NCI-H510A treated with DMSO at 0.1 percent for 48 hours (cell line): Measurements from ENCODE around the gene SLIT1.

Experiments
- DNase-seq: peaks from one replicate; lab custom pipeline; 2025; lab: John Stamatoyannopoulos, UW

Gene SLIT1

DNA sequence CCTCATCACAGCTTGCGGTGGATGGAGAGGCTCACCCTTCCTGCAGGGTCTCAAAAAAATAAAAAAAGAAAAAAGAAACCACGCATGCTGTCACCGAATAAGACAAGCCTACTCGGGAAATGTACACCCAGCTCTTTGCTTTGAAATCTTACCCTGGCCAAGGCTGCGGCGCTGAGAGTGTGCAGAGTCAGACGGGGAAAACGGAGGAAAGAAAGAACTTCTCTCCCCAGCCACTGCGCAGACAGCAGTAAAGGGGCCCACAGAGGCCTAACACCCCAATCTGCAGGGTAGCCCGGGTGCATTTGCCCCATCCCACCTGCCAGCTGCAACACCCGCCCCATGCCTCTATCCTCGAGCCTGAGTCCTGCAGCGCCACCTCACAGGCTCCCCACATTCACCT is 14.8 kb downstream of the SLIT1 start:
- DNase-seq, result no peak

DNA sequence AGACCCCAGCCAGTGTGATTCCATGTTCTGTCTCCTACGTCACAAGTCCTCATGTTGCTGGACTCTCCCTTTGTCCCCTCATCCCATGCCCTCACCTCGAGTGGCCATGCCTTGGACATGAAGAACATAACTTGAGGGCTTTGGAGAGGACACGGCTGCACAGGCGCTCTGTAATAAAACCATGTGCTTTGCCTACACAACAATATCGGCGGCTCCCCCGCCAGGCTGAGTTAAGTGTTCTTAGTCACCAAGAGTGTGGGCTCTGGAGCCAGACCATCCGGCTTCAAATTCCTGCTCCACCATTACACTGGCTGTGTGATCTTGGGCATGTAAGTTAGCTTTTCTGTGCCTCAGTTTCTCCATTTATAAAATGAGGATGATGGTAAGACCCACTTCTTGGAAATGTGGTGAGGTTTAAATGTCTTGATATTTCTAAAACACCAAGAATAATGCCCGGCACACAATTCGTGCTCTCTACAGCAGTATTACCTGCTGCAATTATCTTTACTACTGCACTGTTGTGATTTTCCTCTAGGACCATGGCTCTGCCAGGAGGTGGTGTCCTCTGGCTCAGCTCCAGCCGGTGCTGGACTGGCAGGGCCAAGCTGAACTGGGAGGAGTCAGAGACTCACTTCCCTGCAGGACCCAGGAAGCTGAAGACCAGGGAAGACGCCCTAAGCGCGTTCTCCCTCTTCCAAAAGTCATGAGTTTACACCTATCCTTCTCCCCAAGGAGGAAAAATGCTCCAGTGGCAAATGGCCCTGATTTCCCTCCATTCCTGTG is 15.7 kb downstream of the SLIT1 start:
- peak; percentile 35 for DNase-seq

DNA sequence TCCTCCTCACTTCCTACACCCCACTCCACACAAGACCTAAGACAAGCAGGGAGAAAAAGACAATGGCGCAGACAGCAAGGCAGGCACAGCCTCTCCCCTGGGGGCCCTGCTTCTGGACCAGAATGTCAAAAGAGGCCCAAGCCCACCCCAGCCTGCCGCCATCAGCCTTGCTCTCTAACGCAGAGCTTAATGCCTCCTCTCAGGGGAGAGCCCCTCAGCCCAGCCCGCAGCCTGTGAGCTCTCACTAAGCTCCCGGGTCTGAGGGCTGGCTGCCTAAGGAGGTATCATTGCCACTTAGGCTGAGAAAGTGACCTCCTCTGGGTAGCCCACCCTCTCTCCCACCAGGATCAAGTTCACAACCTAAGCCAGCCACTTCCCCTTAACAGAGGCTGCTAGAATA is 16.7 kb downstream of the SLIT1 start:
- DNase-seq, result no peak

DNA sequence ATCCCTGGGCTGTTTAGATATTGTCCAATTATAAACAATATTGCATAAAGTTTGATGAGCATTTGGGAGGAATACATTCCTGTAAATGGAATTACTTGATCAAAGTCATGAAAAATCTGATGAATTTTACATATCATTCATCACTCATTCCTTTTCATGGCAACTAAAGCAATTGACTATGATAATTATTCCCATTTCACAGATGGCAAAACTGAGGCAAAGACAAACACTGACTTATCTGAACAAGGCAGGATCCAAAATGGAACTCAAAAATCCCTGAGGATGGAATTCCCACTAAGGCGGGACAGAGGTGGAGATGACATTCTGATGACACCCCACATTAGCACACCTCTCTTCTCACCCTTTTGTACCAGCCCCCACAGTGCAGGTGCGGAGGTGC is 17.1 kb downstream of the SLIT1 start:
- DNase-seq, result no peak

DNA sequence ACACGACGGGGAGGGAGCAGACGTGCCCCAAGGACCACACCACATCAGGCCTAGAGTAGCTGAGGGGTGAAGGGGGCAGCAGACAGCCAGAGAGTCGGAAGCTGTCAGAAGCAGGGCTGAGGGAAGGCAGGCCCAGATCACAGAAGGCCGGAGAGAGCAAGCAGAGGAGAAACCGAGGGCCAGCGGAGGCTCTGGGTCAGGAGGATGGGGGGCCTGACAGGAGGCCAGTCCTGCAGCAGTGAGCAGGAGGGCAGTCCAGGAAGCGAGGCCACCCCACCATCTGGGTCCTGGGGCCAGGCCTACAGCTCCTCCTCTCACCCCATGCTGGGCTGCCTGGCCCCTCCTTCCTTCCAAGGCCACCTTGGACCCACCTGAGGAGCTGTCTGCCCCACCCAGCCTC is 20.3 kb downstream of the SLIT1 start:
- no peak for DNase-seq

DNA sequence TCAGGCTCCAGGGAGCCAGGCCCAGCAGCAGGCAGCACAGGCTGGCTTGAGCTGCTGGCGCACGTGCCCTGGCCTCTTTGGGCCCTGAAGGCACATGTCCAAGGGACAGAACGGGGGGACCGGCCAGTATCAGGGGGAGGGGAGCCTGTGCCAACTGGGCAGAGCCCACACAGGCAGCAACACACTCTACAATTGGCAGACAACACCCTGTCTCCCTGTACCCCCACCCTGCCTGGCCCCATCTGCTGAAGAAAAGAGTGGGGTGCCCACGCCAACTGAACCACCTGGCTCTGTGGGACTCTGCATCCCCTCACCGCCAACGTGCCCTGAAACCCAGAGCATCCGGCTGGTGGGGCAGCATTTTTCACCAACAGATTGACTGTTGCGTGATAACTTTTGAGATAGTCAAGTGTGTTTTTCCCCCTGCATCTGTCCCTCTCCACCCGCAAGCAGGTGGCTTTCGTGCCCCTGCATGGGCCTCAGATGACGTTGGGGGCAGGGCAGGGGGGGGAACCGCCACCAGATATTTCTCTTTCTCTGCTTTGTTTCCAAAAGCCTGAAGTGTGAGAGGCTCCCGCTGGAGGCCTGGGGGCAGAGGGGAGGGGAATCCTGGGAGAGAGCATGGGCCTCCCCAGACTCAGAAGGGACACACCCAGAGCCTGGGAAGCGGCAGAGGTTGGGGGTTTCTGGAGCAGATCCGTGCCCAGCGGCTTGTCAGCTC is 21.8 kb downstream of the SLIT1 start:
- peak; percentile 19 for DNase-seq

DNA sequence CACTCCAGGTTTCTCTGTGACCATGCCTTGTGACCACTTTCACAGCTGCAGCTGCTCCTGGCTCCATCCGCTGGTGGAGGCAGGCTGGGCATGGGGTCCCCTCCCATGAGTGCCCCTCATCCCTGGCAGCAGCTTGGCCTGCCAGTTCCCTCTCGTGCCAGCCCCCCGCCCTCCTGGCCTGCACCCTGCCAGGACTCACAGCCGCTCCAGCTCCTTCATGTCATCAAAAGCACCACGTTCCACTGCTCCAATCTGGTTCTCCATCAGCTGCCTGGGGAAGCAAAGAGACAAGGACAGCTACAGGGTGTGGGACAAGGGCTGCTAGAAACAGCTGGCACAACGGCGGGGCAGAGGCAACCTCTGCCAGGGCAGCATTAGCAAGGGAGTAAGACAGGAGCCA is 22.6 kb downstream of the SLIT1 start:
- no peak for DNase-seq

DNA sequence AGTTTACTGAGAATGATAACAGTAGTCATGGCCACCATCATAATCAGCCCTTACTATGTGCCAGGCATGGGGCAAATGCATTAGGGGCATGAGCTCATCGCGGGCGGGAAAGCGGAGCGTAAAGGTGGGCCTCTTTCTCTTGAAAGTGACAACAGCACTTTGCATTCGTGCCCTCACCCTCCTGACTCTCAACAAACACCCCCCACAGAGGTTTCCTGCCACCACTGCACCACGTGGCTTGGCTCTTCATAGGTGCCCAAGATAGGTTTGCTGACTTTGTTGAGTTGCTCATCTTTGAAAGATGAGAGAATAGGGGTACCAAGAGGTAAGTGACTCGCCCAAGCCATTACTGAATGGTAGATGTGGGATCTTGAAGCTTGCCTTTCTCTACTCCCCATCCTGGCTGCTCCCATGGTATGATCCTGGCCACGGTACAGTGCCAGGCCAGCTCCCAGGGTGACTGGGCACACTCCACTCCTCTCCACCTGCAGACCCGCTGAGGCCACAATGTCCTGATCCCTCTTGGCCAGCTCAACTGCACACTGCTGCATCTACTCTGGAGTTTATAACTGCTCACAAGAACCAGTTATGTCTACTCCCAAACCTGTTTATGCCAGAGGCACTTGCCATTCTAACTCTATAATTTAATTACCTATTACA is 26.0 kb downstream of the SLIT1 start:
- DNase-seq, result no peak

DNA sequence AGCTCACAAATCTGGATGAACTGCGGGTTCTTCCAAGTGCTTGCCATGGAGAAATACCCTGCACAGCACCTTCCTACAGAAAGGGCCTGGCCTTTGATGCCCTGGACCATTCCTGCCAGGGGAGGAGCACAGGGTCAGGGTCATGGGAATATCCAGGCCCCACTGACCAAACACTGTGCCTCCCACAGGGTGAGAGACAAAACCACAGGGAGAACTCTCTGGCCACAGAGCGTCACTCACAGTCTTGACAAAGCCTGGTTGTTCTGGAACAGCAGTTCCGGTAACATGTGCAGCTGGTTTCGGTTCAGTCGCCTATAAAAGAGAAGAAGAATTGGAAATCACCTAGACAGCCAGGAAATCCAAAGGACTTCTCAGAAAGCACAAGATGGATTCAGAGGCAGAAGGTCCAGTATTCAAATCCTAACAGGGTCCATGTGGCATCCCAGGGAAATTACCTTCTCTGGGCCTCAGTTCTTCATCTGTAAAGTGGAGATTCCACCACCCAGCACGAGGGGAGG is 28.1 kb downstream of the SLIT1 start:
- no peak for DNase-seq

DNA sequence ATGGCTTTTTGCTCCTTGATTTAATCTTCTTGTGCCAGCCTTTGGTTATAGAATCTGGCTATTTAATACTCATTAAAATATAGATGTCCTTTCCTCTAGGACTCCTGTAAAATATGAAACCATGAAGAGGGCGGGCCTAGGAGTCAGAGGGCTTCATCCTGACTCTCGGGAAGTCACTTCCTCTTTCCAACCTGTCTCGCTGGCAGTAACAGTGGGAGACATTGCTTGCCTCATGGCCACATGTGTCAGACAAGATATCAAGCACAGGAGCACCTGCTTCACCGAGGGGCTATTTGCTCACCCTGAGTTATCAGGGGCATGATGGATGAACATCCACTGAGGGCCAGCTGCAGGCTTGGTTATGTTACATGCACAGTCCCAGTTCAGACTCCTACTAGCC is 31.0 kb downstream of the SLIT1 start:
- DNase-seq, result peak; percentile 27

DNA sequence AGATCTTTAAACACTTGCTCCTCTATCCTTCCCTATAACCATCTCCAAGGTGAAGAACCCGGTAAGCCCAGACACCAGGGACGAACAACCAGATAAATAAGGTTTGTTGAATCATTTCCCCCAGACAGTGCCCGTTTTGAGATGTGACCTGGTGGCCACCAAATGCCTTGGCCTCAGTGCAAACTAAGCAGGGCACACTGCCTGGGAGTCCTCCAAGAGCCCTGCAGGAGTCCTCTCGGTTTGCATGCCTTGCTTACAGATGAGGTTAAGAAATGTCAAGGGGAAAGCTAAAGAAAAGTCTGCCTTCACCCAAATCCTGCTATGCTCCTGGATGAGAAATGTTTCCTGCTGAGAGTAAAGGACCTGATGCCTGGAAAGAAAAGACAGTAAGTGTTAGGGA is 31.6 kb downstream of the SLIT1 start:
- DNase-seq, result no peak

DNA sequence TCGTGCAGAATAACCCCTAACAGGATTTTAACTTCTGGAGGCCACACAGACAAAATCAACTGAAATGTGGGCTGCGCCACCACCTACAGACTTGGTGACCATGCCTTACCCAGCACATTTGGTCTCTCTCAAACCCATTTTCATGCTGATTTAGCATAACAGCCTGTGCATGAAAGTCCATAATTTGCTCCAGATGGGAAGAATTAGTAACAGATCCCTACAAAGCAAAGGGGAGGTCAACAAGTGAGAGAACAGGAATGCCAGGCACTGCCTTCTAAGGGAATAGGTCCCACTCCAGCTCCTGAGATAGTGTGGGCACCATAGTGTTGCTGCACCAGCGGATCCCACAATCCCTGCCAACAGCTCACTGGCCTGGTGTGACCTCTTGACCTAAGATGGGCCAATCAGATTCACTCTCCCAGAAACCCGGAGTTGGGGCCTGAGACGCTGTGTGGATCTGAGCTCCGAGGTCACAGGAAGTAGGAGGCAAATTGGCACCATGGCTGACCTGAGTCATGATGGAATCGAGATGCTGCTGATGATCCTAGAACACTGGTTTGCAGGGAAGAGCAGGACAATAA is 32.4 kb downstream of the SLIT1 start:
- no peak for DNase-seq

DNA sequence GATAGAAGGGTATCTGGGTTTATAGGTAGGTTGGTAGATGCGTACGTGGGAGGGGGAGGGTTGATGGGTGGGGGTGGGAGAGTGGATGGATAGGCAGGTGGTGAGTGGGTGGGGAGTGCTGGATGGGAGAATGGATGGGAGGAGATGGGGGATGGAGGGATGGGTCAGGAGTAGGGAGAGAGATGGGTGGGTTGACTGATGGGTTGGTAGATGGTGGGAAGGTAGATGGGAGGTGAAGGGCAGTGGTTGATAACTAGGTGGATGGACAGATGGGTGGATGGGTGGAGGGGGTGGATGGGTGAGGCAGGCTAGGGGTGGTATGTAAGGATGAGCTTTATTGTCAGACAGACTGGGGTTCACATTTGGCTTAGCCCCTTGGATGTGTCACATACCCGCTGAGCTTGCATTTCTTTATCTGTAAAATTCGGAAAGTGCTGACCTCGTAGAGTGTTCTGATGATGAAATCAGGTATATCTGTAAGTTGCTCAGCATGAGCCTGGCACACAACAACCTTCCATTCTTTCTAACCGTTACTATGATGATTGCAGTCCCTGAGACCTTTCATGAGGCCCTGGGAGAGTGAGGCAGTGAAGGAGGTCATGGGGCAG is 34.3 kb downstream of the SLIT1 start:
- no peak for DNase-seq

DNA sequence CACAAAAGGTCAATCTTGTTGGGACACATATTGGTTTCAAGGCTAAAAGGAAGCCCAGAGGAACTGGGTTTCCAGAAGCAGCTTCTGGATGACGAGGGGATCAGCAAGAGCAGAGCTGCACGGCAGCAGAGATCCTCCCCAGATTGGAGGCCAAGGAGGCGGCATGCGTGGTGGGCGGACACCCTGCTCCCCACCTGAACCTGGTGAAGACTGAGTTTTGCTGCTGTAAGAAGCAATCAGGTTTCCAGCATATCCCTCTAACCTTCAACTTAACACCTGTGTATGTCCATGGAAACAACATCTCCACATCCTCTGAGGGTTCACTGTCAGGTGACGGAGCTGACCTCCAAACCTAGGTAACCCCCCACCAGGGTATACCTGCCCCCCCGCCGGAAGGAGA is 35.1 kb downstream of the SLIT1 start:
- DNase-seq, result no peak

DNA sequence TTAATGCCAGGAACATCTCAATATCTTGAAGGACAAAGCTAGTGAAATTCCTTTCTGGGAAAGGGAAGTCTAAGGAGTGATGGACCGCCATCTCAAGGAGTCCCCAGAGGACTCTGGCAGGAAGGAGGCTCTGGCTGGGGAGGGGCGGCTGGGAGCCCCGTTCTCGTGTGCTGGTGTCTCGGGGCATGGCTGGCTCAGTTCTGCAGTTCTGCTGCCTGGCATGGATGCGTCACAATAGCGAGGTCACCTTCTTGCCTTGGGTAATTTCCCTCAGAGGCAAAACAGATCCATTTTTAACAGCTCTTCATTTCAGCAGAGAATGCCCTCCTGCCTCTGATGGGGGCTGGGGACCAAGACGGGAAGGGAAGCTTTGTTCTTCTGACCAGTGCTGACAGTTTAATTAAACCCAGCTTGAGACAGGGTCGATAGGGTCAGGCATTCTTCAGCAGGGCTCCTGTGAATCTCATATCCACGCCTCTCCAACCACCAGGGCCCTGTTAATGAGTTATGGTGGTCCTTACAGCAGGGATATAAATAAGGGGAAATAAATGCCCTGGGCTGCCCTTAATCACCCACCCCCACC is 35.7 kb downstream of the SLIT1 start:
- no peak for DNase-seq

DNA sequence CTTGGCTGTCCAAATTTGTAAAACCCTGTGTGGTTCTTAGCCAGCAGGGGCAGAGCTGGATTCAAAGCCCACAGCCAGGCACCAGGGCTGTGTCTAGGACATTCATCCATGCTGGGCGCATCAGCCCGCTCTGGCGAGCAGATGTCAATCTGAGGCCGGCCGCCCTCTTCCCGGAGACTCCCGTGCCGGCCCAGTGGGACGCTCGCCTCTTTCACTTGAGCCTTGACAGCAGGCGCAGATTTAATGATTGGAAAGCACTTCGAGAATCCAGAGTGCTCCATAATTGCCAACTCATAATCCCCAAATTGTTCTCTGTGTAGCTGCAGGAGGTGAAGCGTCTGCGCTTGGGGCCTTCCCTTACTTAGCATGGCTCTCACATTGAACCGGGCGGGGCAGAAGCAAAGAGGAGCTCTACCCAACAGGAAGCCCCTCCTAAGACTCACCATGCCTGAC is 36.7 kb downstream of the SLIT1 start:
- no peak for DNase-seq

DNA sequence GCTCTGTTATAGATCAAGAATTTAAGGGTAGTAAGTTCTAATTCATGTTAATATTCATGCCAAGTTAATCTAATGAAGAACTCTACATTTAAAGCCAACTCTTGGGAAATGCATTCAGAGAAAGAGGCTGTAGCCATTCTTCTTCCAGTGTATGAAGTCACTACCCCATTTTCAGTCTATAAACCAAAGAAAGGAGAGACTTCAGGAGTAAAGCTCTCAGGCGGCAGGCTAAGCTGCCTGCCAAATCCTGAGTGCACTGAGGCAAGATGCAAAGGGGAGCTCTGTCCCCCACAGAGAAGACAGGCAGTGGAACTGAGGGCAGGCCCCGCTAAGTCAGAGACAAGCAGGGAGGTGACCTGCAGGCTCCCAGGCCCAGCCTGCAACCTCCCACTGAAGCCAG is 41.5 kb downstream of the SLIT1 start:
- no peak for DNase-seq

DNA sequence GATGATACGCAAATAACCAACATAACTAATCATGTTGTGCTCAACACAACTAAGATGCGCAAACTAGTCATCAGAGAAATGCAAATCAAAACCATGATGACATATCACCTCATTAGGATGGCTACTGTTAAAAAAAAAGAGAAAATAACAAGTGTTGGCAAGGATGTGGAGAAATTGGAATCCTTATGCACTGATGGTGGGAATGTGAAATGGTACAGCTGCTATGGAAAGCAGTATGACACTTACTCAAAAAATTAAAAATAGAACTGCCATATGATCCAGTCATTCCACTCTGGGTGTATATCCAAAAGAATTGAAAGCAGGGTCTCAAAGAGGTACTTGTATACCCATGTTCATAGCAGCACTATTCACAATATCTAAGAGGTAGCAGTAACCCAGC is 42.9 kb downstream of the SLIT1 start:
- DNase-seq, result no peak

DNA sequence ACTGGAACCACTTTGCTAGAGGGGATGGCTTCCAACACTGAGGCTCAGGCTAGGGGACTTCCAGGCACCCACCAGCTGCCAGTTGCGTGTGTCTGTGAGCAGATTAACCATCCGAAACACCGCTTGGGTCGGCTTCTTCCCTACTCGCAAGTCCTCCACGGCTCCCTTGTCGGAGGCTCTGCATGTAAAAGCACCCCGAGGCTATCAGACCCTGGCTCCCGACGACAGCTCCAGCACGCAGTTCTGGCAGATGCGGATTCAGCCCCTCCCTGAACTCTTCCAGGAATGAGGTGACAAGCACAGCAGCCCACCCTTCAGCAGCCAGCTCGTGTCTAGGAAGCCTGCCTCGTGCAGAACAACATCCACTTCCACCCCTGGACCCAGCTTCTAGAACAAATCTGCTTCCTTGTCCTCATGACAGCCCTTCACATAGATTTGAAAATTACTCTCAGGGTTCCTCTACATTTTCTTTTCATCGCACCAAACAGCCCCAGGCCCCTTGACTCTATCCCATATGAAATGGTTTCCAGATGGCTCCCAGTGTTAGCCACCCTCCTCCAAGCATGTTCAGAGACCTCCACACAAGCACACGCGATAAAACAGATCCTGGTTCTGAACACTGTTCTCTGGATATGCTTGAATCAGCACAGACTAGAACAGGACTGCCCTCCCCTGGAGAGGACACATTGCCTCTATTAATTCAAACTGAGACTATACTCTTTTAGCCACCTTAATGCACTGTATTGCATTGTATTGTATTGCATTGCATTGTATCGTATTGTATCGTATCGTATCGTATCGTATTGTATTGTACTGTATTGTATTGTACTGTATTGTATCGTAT is 44.6 kb downstream of the SLIT1 start:
- DNase-seq, result no peak

DNA sequence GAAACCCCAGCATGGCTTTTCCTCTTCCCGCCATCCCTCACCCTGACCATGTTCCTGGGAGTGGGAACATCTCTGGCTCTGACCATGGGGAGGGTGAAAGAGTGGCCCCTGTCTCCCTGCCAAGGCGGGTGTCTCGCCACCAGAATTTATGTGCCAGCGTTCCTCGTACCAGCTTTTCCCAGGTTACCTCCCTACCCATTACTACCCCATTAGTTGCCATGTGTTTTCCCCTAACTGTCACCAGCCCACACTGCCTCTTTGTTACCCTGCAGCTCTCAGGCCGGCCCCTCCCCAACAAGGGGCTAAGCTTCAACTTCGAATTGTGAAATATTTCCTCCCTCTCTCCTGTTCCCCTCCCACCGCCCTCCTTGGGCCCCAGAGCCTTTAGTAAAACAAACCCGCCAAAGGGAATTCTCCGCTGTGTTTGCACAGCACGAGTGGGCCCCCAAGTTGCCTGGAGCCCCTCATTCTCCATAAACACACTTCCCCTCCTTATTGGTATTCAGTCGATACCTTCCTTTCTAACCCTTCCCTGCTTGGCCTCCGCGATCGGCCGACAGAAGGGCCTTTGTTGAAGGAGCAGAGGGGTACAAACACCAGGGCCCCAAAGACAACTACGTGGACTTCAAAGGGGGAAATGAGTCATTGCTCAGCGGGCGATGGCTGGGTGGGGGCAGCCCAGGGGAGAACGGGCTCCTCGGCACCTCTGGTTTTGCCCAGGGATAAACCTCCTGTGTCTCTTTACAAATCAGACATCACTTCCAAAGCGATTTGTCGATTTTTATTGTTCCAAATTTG is 45.5 kb downstream of the SLIT1 start:
- no peak for DNase-seq
